ENCODE data around the gene RSU1.

Gene RSU1

GRCh38 chr10:16750461-16750860, 66.8 kb downstream of the RSU1 start:
- ATAC-seq, result no peak
- TF ChIP-seq TOX (CRISPR knock-in tag; IDR thresholded peaks at IDR 0.05; ENCODE audit: borderline replicate concordance) (no peak), PATZ1 (CRISPR knock-in tag; IDR thresholded peaks at IDR 0.05; ENCODE audit: borderline replicate concordance) (no peak), CSDC2 (CRISPR knock-in tag; IDR thresholded peaks at IDR 0.05) (no peak), CSRNP3 (CRISPR knock-in tag; IDR thresholded peaks at IDR 0.05) (no peak), ZFP30 (CRISPR knock-in tag; IDR thresholded peaks at IDR 0.05) (no peak), OSR1 (CRISPR knock-in tag; IDR thresholded peaks at IDR 0.05) (no peak), ESRRG (CRISPR knock-in tag; IDR thresholded peaks at IDR 0.05) (no peak), ZC3H10 (CRISPR knock-in tag; IDR thresholded peaks at IDR 0.05) (no peak), ARNTL (CRISPR knock-in tag; IDR thresholded peaks at IDR 0.05; ENCODE audit: borderline replicate concordance, low read depth) (no peak)

- no peak for ATAC-seq
- TF ChIP-seq ZNF8 (CRISPR knock-in tag; IDR thresholded peaks at IDR 0.05) (no peak), ESRRG (CRISPR knock-in tag; IDR thresholded peaks at IDR 0.05) (no peak), POU6F1 (CRISPR knock-in tag; IDR thresholded peaks at IDR 0.05; ENCODE audit: borderline replicate concordance, low read depth) (no peak), PATZ1 (CRISPR knock-in tag; IDR thresholded peaks at IDR 0.05; ENCODE audit: borderline replicate concordance) (no peak), OSR1 (CRISPR knock-in tag; IDR thresholded peaks at IDR 0.05) (no peak), ZNF565 (CRISPR knock-in tag; conservative IDR thresholded peaks at IDR 0.05; ENCODE audit: low read depth) (no peak), CREB5 (CRISPR knock-in tag; IDR thresholded peaks at IDR 0.05; ENCODE audit: low read depth) (no peak), TOX (CRISPR knock-in tag; IDR thresholded peaks at IDR 0.05; ENCODE audit: borderline replicate concordance) (no peak), RARB (CRISPR knock-in tag; IDR thresholded peaks at IDR 0.05) (no peak), GLIS3 (CRISPR knock-in tag; IDR thresholded peaks at IDR 0.05) (no peak), TCF4 (CRISPR knock-in tag; IDR thresholded peaks at IDR 0.05; ENCODE audit: borderline replicate concordance) (no peak)
Observed at GRCh38 chr10:16748749-16749148, 68.5 kb downstream of the RSU1 start.

- no peak for TF ChIP-seq POU6F1 (CRISPR knock-in tag; IDR thresholded peaks at IDR 0.05; ENCODE audit: borderline replicate concordance, low read depth)
- TF ChIP-seq PPARA (CRISPR knock-in tag; IDR thresholded peaks at IDR 0.05; ENCODE audit: borderline replicate concordance), result no peak
- TF ChIP-seq CSDC2 (CRISPR knock-in tag; IDR thresholded peaks at IDR 0.05), result no peak
- no peak for TF ChIP-seq ZFP3 (CRISPR knock-in tag; IDR thresholded peaks at IDR 0.05)
- TF ChIP-seq ISL1 (CRISPR knock-in tag; IDR thresholded peaks at IDR 0.05), result no peak
- TF ChIP-seq ESRRG (CRISPR knock-in tag; IDR thresholded peaks at IDR 0.05), result no peak
- TF ChIP-seq PATZ1 (CRISPR knock-in tag; IDR thresholded peaks at IDR 0.05; ENCODE audit: borderline replicate concordance), result no peak
- no peak for TF ChIP-seq RARB (CRISPR knock-in tag; IDR thresholded peaks at IDR 0.05)
- ATAC-seq, result no peak
Observed at GRCh38 chr10:16746856-16747255, 70.4 kb downstream of the RSU1 start.
